ENCODE results near the gene HAND1. TPM values are rescaled to one million over a fixed set of nuclear protein-coding genes. Genes with fewer than 3 reads are reported as not detected.

HAND1 gene
- total RNA-seq, 4 donors from 2014 or later = not detected

DNA sequence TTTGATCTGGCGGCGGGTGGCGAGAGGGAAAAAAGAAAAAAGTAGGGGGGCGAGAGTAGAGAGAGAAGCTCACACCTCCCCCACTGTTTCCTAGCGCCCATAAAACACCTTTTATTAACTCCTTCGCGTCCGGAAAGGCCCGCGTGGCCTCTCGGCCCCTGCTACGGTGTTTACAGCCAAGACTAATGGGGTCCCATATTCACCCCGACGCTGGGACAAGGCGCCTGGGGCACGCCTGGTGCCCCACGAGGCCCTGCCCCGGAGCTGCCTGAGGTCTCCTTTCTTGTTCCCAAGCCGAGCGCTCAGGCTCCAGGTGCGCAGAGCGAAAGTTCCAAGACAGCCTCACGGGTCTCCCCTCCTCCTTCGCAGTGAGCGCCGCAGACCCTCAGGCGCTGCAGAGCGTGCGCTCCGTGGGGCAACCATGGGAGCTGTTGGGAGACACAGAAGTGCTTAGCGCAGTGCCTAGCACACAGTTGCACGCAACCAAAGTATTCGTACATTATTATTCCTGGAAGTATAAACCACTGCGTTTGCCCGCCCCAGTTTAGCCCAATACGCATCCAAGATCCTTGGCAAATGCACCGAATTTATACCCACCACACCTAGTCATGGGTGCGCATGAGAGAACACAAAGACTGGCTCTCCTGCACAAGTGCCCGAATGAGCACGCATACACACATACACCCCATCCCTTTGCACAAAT is 4.3 kb downstream of the HAND1 start:
- H3K36me3 ChIP-seq = no peaks in the 10 kb centered on the region
- H3K27ac ChIP-seq = no peak overlapping the region
- WGBS, 2 donors = 8 to 9% methylated on average over 33 to 40 of the region's 40 CpGs
- H3K9me3 ChIP-seq = no peaks in the 10 kb centered on the region
- no peak for DNase-seq (ENCODE audit: low spot score in 2 of 2)
- TF ChIP-seq, protein P1, sequence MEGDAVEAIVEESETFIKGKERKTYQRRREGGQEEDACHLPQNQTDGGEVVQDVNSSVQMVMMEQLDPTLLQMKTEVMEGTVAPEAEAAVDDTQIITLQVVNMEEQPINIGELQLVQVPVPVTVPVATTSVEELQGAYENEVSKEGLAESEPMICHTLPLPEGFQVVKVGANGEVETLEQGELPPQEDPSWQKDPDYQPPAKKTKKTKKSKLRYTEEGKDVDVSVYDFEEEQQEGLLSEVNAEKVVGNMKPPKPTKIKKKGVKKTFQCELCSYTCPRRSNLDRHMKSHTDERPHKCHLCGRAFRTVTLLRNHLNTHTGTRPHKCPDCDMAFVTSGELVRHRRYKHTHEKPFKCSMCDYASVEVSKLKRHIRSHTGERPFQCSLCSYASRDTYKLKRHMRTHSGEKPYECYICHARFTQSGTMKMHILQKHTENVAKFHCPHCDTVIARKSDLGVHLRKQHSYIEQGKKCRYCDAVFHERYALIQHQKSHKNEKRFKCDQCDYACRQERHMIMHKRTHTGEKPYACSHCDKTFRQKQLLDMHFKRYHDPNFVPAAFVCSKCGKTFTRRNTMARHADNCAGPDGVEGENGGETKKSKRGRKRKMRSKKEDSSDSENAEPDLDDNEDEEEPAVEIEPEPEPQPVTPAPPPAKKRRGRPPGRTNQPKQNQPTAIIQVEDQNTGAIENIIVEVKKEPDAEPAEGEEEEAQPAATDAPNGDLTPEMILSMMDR (IDR thresholded peaks at IDR 0.05) = no peak
- TF ChIP-seq EP300 (IDR thresholded peaks at IDR 0.05) = no peak
- TF ChIP-seq POLR2A (IDR thresholded peaks at IDR 0.05) = no peak
- peaks cover 14 to 97% of the 10 kb centered on the region in 2 donors for H3K27me3 ChIP-seq
- H3K4me3 ChIP-seq = no peak overlapping the region
- H3K4me1 ChIP-seq = peaks cover 0 to 69% (median 42%) of the 10 kb centered on the region in 4 donors

DNA sequence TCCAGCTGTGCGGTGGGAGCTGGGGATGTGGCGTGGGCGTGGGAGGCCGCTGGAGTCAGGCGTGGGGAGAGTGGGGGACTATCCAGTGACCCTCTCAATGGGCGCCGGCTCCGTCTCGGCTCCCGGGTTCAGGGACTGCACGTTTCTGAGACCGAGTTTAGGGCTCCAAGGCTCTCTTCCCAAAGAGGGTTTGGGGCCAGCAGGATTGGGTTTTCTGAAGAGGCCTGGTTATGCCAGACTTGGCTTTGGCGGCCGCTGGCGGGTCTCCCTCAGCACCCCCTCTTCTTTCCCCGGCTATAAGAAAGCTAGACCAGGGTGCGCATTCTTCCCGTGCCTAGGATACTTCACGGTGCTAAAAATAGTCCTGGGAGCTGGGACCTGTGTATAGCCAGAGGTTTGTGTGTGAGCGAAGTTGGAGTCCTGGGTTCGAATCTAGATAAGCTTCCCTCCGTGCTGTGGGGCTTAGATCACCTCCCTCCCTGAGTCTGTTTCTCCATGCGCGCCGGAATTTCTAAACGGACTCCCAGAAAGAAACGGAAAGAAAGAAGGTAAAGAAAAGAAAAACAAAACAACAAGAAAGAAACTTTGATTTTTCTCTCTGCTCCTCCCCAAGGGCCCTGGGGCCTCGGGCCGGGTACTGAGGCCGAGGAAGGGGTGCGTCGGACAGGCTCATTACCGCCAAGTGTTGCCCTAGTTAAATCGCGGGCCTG is 5.0 kb downstream of the HAND1 start:
- Histone ChIP-seq H3K36me3 (no peaks in the 10 kb centered on the region), H3K4me1 (peaks cover 0 to 62% (median 35%) of the 10 kb centered on the region in 4 donors), H3K27ac (no peak overlapping the region), H3K27me3 (peaks cover 14 to 96% of the 10 kb centered on the region in 2 donors), H3K9me3 (no peaks in the 10 kb centered on the region), H3K4me3 (no peak overlapping the region)
- TF ChIP-seq EP300 (IDR thresholded peaks at IDR 0.05) (no peak), POLR2A (IDR thresholded peaks at IDR 0.05) (no peak)
- TF ChIP-seq, protein P1 (IDR thresholded peaks at IDR 0.05) = no peak
- DNase-seq (ENCODE audit: low spot score in 2 of 2) = no peak
- 7 to 9% methylated on average over 29 to 34 of the region's 35 CpGs for WGBS, 2 donors

DNA sequence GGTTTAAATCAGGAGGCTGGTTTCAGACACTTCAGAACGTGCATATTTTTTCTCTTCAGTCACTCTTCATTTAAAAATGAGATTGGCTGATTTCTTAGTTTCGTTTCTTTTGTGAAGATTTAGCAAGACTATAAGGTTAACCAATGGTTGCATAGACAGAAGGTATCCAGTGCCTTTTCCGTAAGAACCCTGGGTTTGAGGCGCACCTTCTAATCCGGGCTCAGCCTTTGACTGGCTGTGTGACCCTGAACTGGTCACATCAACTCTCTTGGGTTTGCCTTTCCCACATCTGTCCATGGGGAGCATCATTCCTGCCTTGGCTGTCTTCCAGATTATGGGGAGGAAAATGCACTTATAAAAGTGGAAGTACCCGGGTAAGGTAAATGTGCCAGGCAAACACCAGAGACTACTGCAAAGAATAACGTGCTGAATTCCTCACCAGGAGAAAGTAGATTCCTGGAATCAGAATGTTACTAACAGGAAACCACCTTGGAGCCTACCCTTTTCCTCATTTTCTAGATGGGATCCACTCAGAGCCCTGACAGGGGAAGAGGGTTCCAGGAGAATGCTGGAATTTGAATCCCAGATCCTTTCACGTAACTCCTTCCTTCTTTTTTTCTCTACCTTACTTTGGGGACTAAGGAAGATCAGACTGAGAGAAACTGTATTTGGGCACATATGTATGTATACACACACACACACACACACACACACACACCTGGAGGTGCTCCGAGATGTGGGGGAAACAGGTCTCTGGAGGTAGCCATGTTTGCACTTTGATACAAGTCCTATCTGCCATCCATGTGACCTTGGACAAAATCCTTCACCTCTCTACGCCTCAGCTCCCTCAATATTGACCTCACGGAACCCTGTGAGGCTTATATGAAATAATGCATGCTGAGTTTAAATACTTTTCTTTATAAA is 6.8 kb downstream of the HAND1 start:
- TF ChIP-seq, protein P1 (IDR thresholded peaks at IDR 0.05) = no peak
- no peak for TF ChIP-seq EP300 (IDR thresholded peaks at IDR 0.05)
- H3K9me3 ChIP-seq = no peaks in the 10 kb centered on the region
- no peak overlapping the region for H3K4me3 ChIP-seq
- WGBS, 2 donors = 24 to 25% methylated on average over 11 of the region's 11 CpGs
- DNase-seq (ENCODE audit: low spot score in 2 of 2) = no peak
- H3K27ac ChIP-seq = no peak overlapping the region
- H3K36me3 ChIP-seq = no peaks in the 10 kb centered on the region
- peaks cover 0 to 44% (median 18%) of the 10 kb centered on the region in 4 donors for H3K4me1 ChIP-seq
- H3K27me3 ChIP-seq = peaks cover 14 to 77% of the 10 kb centered on the region in 2 donors

DNA sequence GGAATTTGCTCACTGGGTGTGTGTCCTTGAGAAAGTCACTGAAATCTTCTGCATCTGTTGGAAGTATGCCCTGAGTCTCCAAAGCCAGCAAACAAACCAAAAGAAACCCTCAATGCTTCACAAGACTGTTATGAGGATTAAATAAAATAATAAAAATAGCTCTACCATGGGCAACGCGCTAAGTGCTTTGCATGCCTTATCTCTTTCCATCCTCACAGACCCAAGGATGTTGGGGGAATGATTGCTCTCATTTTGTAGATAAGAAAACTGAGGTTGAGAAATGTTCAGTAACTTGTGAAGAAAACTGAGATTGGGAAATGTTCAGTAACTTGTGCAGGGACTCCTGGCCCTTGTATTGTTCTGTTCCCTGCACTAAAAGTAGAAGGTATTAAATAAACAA is 7.9 kb downstream of the HAND1 start:
- Histone ChIP-seq H3K27me3 (peaks cover 12 to 67% of the 10 kb centered on the region in 2 donors), H3K36me3 (no peaks in the 10 kb centered on the region), H3K27ac (no peak overlapping the region), H3K4me3 (no peak overlapping the region), H3K9me3 (no peaks in the 10 kb centered on the region), H3K4me1 (peaks cover 0 to 33% (median 9%) of the 10 kb centered on the region in 4 donors)
- 51 to 71% methylated on average over 2 of the region's 2 CpGs for WGBS, 2 donors
- DNase-seq (ENCODE audit: low spot score in 2 of 2) = no peak
- TF ChIP-seq, protein P1 (IDR thresholded peaks at IDR 0.05) = no peak
- no peak for TF ChIP-seq EP300 (IDR thresholded peaks at IDR 0.05)
- no peak for TF ChIP-seq POLR2A (IDR thresholded peaks at IDR 0.05)
